HG02623 (cell line): ENCODE results near the gene LILRA6.

Experiments
- ATAC-seq: cut with Tn5 transposase; IDR thresholded peaks from one replicate; pipeline ENCODE4 v1.9.1; 2021; ENCODE audit warnings: moderate library complexity; ENCODE audit not compliant: unreplicated experiment

LILRA6 gene

GRCh38 chr19:54189145-54189734 lies 53.4 kb downstream of the LILRA6 start, which contains the start of gene MBOAT7:
Gene MBOAT7 (minus strand): TSS chr19:54189580. CDS start chr19:54188508, 1,072 bp downstream.
- peak; percentile 6 for ATAC-seq

GRCh38 chr19:54188215-54188871 lies 54.2 kb downstream of the LILRA6 start:
- ATAC-seq: no peak

GRCh38 chr19:54186934-54187381 lies 55.6 kb downstream of the LILRA6 start:
- ATAC-seq: no peak
